Measurements from ENCODE around the gene SLC2A10.

DNA sequence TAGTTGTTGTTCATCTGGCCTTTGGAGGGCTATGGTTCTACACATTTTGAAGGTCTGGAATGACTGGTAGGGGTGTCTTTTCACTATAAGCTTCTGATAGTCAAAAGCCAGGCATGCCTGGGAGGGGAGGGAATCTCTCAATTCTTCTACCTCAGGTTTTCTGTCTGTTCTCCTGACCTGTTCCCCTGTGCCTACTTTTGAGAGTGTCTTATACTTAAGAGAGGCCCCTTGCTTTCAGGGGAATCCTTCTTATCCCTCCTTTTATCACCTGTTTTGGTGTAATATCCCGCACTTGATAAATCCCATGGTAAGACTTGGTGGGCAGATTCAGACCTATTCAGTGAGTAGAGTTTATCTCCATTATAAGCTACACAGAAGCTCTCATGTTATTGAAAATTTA is 47.8 kb upstream of the SLC2A10 start:
- TF ChIP-seq, protein P1, sequence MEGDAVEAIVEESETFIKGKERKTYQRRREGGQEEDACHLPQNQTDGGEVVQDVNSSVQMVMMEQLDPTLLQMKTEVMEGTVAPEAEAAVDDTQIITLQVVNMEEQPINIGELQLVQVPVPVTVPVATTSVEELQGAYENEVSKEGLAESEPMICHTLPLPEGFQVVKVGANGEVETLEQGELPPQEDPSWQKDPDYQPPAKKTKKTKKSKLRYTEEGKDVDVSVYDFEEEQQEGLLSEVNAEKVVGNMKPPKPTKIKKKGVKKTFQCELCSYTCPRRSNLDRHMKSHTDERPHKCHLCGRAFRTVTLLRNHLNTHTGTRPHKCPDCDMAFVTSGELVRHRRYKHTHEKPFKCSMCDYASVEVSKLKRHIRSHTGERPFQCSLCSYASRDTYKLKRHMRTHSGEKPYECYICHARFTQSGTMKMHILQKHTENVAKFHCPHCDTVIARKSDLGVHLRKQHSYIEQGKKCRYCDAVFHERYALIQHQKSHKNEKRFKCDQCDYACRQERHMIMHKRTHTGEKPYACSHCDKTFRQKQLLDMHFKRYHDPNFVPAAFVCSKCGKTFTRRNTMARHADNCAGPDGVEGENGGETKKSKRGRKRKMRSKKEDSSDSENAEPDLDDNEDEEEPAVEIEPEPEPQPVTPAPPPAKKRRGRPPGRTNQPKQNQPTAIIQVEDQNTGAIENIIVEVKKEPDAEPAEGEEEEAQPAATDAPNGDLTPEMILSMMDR (IDR thresholded peaks at IDR 0.05; ENCODE audit: insufficient read depth, low read length, poor library complexity, severe bottlenecking): no peak
- no peak for TF ChIP-seq EZH2phosphoT487 (conservative IDR thresholded peaks at IDR 0.05; ENCODE audit: low read length)
